ENCODE measurements around the gene CACNA2D3. TPM values are rescaled to one million over a fixed set of nuclear protein-coding genes. Genes with fewer than 3 reads are reported as not detected.

Gene CACNA2D3
- total and polyA plus RNA-seq, 4 donors: 0.06 to 0.37 (median 0.08) TPM; not detected in 1

DNA sequence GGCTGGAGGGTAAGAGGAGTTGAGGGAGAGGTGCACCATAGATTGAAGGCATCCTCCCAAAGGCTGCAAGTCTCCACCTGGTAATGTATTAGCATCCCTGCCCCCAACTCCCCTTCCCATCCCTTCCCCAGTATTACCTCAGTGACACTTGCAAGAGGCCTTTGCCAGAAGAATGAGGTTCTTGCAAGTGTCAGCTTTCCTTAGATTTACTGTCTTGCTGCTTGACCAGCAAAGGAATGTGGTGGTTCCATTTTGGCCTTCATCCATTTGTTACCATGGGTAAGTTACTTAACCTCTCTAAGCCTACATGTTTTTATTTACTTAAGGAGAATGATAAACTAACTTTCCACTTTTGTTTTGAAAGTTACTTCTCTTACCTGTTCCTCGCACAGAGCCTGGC, 696.6 kb downstream of the CACNA2D3 start:
- WGBS: 96% methylated on average over 1 of the region's 1 CpG

DNA sequence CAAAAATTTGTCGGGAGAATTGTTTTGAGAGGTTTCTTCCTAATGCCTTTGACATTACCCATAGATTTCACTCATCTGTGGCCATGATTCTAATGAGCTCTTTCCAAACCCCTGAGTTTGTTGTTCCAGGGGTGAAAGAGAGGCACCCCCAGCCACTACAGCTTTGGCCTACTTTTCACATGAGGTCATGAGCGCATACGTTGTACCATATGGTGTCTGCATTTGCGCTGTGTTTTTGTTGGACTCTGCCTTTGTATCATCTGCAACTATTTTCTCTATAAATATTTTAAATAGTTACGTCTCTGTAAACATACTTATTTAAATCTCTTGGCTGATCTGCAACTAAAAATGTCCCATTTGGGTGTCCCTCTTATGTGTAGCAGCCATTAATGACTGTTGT, 697.6 kb downstream of the CACNA2D3 start:
- Histone ChIP-seq H3K27me3 (ENCODE audit: control insufficient read depth in 4 of 4, insufficient read depth in 4 of 4, low read length in 3 of 4) (no peaks in the 10 kb centered on the region), H3K4me3 (ENCODE audit: low read depth in 1 of 3, low read length in 3 of 3) (no peak overlapping the region), H3K27ac (ENCODE audit: low read depth in 1 of 2, low read length in 2 of 2) (no peak overlapping the region), H3K4me1 (ENCODE audit: control insufficient read depth in 4 of 4, insufficient read depth in 4 of 4, low read length in 3 of 4) (no peaks in the 10 kb centered on the region), H3K9me3 (ENCODE audit: control insufficient read depth in 4 of 4, low read length in 3 of 4) (no peaks in the 10 kb centered on the region), H3K36me3 (ENCODE audit: control insufficient read depth in 4 of 4, insufficient read depth in 3 of 4, low read depth in 1 of 4, low read length in 3 of 4) (no peaks in the 10 kb centered on the region), H3K9ac (ENCODE audit: low read depth in 1 of 2, low read length in 2 of 2) (no peak overlapping the region)
- no peak for DNase-seq (ENCODE audit: low spot score)
- TF ChIP-seq, protein P1, sequence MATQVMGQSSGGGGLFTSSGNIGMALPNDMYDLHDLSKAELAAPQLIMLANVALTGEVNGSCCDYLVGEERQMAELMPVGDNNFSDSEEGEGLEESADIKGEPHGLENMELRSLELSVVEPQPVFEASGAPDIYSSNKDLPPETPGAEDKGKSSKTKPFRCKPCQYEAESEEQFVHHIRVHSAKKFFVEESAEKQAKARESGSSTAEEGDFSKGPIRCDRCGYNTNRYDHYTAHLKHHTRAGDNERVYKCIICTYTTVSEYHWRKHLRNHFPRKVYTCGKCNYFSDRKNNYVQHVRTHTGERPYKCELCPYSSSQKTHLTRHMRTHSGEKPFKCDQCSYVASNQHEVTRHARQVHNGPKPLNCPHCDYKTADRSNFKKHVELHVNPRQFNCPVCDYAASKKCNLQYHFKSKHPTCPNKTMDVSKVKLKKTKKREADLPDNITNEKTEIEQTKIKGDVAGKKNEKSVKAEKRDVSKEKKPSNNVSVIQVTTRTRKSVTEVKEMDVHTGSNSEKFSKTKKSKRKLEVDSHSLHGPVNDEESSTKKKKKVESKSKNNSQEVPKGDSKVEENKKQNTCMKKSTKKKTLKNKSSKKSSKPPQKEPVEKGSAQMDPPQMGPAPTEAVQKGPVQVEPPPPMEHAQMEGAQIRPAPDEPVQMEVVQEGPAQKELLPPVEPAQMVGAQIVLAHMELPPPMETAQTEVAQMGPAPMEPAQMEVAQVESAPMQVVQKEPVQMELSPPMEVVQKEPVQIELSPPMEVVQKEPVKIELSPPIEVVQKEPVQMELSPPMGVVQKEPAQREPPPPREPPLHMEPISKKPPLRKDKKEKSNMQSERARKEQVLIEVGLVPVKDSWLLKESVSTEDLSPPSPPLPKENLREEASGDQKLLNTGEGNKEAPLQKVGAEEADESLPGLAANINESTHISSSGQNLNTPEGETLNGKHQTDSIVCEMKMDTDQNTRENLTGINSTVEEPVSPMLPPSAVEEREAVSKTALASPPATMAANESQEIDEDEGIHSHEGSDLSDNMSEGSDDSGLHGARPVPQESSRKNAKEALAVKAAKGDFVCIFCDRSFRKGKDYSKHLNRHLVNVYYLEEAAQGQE (IDR thresholded peaks at IDR 0.05): no peak
- TF ChIP-seq TAF1 (conservative IDR thresholded peaks at IDR 0.05) (no peak), SP1 (IDR thresholded peaks at IDR 0.05) (no peak), NR2F2 (IDR thresholded peaks at IDR 0.05) (no peak), FOXA1 (IDR thresholded peaks at IDR 0.05) (no peak), HNF4A (conservative IDR thresholded peaks at IDR 0.05) (no peak)
- TF ChIP-seq, protein P2, sequence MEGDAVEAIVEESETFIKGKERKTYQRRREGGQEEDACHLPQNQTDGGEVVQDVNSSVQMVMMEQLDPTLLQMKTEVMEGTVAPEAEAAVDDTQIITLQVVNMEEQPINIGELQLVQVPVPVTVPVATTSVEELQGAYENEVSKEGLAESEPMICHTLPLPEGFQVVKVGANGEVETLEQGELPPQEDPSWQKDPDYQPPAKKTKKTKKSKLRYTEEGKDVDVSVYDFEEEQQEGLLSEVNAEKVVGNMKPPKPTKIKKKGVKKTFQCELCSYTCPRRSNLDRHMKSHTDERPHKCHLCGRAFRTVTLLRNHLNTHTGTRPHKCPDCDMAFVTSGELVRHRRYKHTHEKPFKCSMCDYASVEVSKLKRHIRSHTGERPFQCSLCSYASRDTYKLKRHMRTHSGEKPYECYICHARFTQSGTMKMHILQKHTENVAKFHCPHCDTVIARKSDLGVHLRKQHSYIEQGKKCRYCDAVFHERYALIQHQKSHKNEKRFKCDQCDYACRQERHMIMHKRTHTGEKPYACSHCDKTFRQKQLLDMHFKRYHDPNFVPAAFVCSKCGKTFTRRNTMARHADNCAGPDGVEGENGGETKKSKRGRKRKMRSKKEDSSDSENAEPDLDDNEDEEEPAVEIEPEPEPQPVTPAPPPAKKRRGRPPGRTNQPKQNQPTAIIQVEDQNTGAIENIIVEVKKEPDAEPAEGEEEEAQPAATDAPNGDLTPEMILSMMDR (IDR thresholded peaks at IDR 0.05; ENCODE audit: low read depth, low read length, missing input control): no peak
- TF ChIP-seq, protein P3, sequence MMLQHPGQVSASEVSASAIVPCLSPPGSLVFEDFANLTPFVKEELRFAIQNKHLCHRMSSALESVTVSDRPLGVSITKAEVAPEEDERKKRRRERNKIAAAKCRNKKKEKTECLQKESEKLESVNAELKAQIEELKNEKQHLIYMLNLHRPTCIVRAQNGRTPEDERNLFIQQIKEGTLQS (IDR thresholded peaks at IDR 0.05): no peak
- WGBS: 91% methylated on average over 5 of the region's 5 CpGs

More for the DNA sequence above, 696.6 kb downstream of the CACNA2D3 start:
- Histone ChIP-seq H3K27ac (ENCODE audit: low read depth in 1 of 2, low read length in 2 of 2) (no peak overlapping the region), H3K4me3 (ENCODE audit: low read depth in 1 of 3, low read length in 3 of 3) (no peak overlapping the region), H3K9ac (ENCODE audit: low read depth in 1 of 2, low read length in 2 of 2) (no peak overlapping the region), H3K27me3 (ENCODE audit: control insufficient read depth in 4 of 4, insufficient read depth in 4 of 4, low read length in 3 of 4) (no peaks in the 10 kb centered on the region), H3K4me1 (ENCODE audit: control insufficient read depth in 4 of 4, insufficient read depth in 4 of 4, low read length in 3 of 4) (no peaks in the 10 kb centered on the region), H3K36me3 (ENCODE audit: control insufficient read depth in 4 of 4, insufficient read depth in 3 of 4, low read depth in 1 of 4, low read length in 3 of 4) (no peaks in the 10 kb centered on the region), H3K9me3 (ENCODE audit: control insufficient read depth in 4 of 4, low read length in 3 of 4) (no peaks in the 10 kb centered on the region)
- no peak for DNase-seq (ENCODE audit: low spot score)
- TF ChIP-seq YY1 (IDR thresholded peaks at IDR 0.05) (no peak), HNF4A (conservative IDR thresholded peaks at IDR 0.05) (no peak), RAD21 (IDR thresholded peaks at IDR 0.05) (no peak), FOXA1 (IDR thresholded peaks at IDR 0.05) (no peak), JUND (IDR thresholded peaks at IDR 0.05) (no peak), EGR1 (IDR thresholded peaks at IDR 0.05; ENCODE audit: low read depth in 2 of 2) (no peak), TAF1 (conservative IDR thresholded peaks at IDR 0.05) (no peak), HNF4G (IDR thresholded peaks at IDR 0.05) (no peak), NR2F2 (IDR thresholded peaks at IDR 0.05) (no peak), SP1 (IDR thresholded peaks at IDR 0.05) (no peak), RXRA (IDR thresholded peaks at IDR 0.05) (no peak)
- TF ChIP-seq, protein P2 (IDR thresholded peaks at IDR 0.05; ENCODE audit: low read depth, low read length, missing input control): no peak
- TF ChIP-seq, protein P3 (IDR thresholded peaks at IDR 0.05): no peak
- TF ChIP-seq, protein P4, sequence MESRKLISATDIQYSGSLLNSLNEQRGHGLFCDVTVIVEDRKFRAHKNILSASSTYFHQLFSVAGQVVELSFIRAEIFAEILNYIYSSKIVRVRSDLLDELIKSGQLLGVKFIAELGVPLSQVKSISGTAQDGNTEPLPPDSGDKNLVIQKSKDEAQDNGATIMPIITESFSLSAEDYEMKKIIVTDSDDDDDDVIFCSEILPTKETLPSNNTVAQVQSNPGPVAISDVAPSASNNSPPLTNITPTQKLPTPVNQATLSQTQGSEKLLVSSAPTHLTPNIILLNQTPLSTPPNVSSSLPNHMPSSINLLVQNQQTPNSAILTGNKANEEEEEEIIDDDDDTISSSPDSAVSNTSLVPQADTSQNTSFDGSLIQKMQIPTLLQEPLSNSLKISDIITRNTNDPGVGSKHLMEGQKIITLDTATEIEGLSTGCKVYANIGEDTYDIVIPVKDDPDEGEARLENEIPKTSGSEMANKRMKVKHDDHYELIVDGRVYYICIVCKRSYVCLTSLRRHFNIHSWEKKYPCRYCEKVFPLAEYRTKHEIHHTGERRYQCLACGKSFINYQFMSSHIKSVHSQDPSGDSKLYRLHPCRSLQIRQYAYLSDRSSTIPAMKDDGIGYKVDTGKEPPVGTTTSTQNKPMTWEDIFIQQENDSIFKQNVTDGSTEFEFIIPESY (IDR thresholded peaks at IDR 0.05): no peak
